Endodermal cell (in vitro differentiated cells): ENCODE measurements around the gene CHRNA3. TPM values are rescaled to one million over a fixed set of nuclear protein-coding genes. Genes with fewer than 3 reads are reported as not detected.
A peak's percentile ranks its signal among the peaks of the same experiment; 100 is the strongest.
"Not testable (repeated sequence)": the region's sequence is repeated elsewhere in the genome, so short reads cannot be mapped to it uniquely, and the experiment has no call there.

Experiments used
- DNase-seq: peaks from one replicate; pipeline ENCODE4 v3.0.0-alpha.2; 2017
- H3K27ac ChIP-seq: 2 replicates; pipeline ENCODE4 v1.5.1; 2013; ENCODE audit warnings: mild to moderate bottlenecking, low read depth, low read length, moderate library complexity
- H3K27me3 ChIP-seq: 2 replicates; pipeline ENCODE4 v1.6.1; 2013; ENCODE audit warnings: mild to moderate bottlenecking, low read length, moderate library complexity; ENCODE audit not compliant: insufficient read depth, control insufficient read depth, poor library complexity, severe bottlenecking
- H3K36me3 ChIP-seq: 2 replicates; pipeline ENCODE4 v1.7.0; 2013; ENCODE audit warnings: mild to moderate bottlenecking, low read length, moderate library complexity; ENCODE audit not compliant: control insufficient read depth, insufficient read depth
- H3K4me1 ChIP-seq: one replicate; pipeline ENCODE4 v1.7.0; 2013; ENCODE audit warnings: low read length; ENCODE audit not compliant: control insufficient read depth, insufficient read depth
- H3K4me3 ChIP-seq: 2 replicates; pipeline ENCODE4 v1.5.1; 2013; ENCODE audit warnings: mild to moderate bottlenecking, low read length, moderate library complexity
- H3K9ac ChIP-seq: 2 replicates; pipeline ENCODE4 v1.6.1; 2013; ENCODE audit warnings: mild to moderate bottlenecking, low read length, moderate library complexity; ENCODE audit not compliant: poor library complexity, severe bottlenecking; ENCODE audit errors: extremely low read depth
- H3K9me3 ChIP-seq: 2 replicates; pipeline ENCODE4 v1.6.1; 2013; ENCODE audit warnings: mild to moderate bottlenecking, low read length, moderate library complexity; ENCODE audit not compliant: control insufficient read depth
- H3K27ac Mint-ChIP-seq: 2 replicates; pipeline ENCODE4 v1.8.0; 2020; ENCODE audit warnings: mixed read lengths
- H3K27me3 Mint-ChIP-seq: 2 replicates; pipeline ENCODE4 v1.8.0; 2021; ENCODE audit warnings: mild to moderate bottlenecking, mixed read lengths; ENCODE audit not compliant: insufficient read depth
- H3K36me3 Mint-ChIP-seq: 2 replicates; pipeline ENCODE4 v1.8.0; 2020; ENCODE audit warnings: low read depth, mixed read lengths
- H3K4me1 Mint-ChIP-seq: 2 replicates; pipeline ENCODE4 v1.8.0; 2020; ENCODE audit warnings: mixed read lengths
- H3K4me3 Mint-ChIP-seq: 2 replicates; pipeline ENCODE4 v1.8.0; 2020; ENCODE audit warnings: mild to moderate bottlenecking, moderate library complexity, mixed read lengths
- H3K9me3 Mint-ChIP-seq: 2 replicates; pipeline ENCODE4 v1.8.0; 2020; ENCODE audit warnings: mild to moderate bottlenecking, mixed read lengths
- CTCF ChIP-seq: fragments of 200-600 bp; sonication (generic); conservative IDR thresholded peaks from 2 replicates; pipeline ENCODE4 v1.5.0; 2021; ENCODE audit warnings: antibody characterized with exemption, mild to moderate bottlenecking
- WGBS, 2 experiments: methylation state at CpG; one replicate each; pipeline versions ENCODE4 v1.1.5 to v1.1.7; 2013; ENCODE audit warnings: missing lambda C conversion rate in 2 of 2, mixed read lengths in 1 of 2; ENCODE audit not compliant: insufficient coverage in 1 of 2, insufficient read length in 1 of 2; 5-methylcytosine and 5-hydroxymethylcytosine counted together
- total RNA-seq, 2 donors: library from RNA; stranded (reverse); fragmentation: NEBNext Ultra II Directional in 1 of 2; extraction: Animal tissue kit (Norgen Biotek cat#: 25700) in 1 of 2; gene quantifications; 2 replicates in 1 of 2; 3 replicates in 1 of 2; pipeline ENCODE4 v1.2.1, GENCODE V29; 2021

Gene CHRNA3
- total RNA-seq, 2 donors from 2014 or later, result 1.6 to 3.7 TPM

- 74 to 83% methylated on average over 9 to 11 of the region's 11 CpGs for WGBS, 2 experiments
- Histone ChIP-seq H3K9me3 (no peaks in the 10 kb centered on the region), H3K4me1 (peaks cover 5% of the 10 kb centered on the region), H3K4me3 (peak overlapping the region; percentile 95), H3K27me3 (no peaks in the 10 kb centered on the region), H3K27ac (no peak overlapping the region), H3K9ac (no peak overlapping the region), H3K36me3 (no peaks in the 10 kb centered on the region)
- DNase-seq, result no peak
- no peak for TF ChIP-seq CTCF
- H3K4me1 Mint-ChIP-seq, result peaks cover 27% of the 10 kb centered on the region
- H3K9me3 Mint-ChIP-seq, result no peaks in the 10 kb centered on the region
- H3K27me3 Mint-ChIP-seq, result peaks cover 4% of the 10 kb centered on the region
- no peak overlapping the region for H3K27ac Mint-ChIP-seq
- peak overlapping the region; percentile 83 for H3K4me3 Mint-ChIP-seq
- H3K36me3 Mint-ChIP-seq, result no peaks in the 10 kb centered on the region
These were observed 56.1 kb downstream of the CHRNA3 start for GRCh38 chr15:78564743-78565096.

DNA sequence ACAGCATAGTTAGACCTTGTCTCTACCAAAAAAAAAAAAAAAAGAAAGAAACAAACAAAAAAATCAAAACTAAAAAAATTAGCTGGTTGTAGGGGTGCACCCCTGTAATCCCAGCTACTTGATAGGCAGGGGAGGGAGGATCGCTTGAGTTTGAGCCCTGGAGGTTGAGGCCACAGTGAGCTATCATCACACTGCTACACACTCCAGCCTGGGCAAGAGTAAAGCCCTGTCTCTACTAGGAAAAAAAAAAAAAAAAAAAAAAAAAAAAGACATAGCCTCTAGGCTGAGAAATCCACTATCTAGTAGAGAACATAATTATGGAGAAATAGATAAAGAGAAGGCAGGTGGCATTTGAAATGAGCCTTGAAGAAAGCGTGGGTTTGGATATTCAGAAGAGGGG is 57.7 kb downstream of the CHRNA3 start:
- Mint-ChIP-seq H3K4me1 (peaks cover 27% of the 10 kb centered on the region), H3K27ac (no peak overlapping the region), H3K4me3 (no peak overlapping the region), H3K9me3 (no peaks in the 10 kb centered on the region), H3K27me3 (peaks cover 4% of the 10 kb centered on the region), H3K36me3 (no peaks in the 10 kb centered on the region)
- H3K36me3 ChIP-seq, result no peaks in the 10 kb centered on the region
- peaks cover 5% of the 10 kb centered on the region for H3K4me1 ChIP-seq
- no peak overlapping the region for H3K27ac ChIP-seq
- H3K9ac ChIP-seq, result no peak overlapping the region
- no peaks in the 10 kb centered on the region for H3K27me3 ChIP-seq
- no peak for TF ChIP-seq CTCF
- no peak for DNase-seq
- WGBS, 2 experiments, result 88 to 90% methylated on average over 1 to 2 of the region's 2 CpGs
- no peak overlapping the region for H3K4me3 ChIP-seq
- H3K9me3 ChIP-seq, result no peaks in the 10 kb centered on the region

DNA sequence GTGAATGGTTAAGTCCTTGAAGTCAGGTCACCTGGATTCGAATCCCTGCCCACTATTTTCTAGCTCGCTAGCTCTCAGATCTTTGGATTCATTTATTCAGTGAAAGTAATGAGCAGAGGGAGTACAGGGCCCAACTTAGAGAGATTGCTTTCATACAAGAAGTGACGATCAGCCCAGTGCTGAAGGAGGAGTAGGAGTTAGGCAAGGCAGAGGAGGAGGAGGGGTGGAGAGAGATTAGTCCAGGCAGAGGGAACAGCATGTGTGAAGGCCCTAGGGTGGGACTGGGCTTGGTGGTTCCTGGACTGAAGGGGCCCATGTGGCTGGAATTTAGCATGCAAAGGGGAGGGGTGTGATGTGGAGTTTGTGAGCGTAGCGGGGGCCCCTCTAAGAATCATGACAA is 59.3 kb downstream of the CHRNA3 start:
- Histone ChIP-seq H3K9me3 (no peaks in the 10 kb centered on the region), H3K27me3 (no peaks in the 10 kb centered on the region), H3K36me3 (no peaks in the 10 kb centered on the region), H3K9ac (no peak overlapping the region), H3K4me1 (peaks cover 5% of the 10 kb centered on the region), H3K27ac (no peak overlapping the region), H3K4me3 (no peak overlapping the region)
- Mint-ChIP-seq H3K4me3 (no peak overlapping the region), H3K27me3 (peaks cover 4% of the 10 kb centered on the region), H3K9me3 (peaks cover 2% of the 10 kb centered on the region), H3K36me3 (no peaks in the 10 kb centered on the region), H3K27ac (no peak overlapping the region), H3K4me1 (peaks cover 21% of the 10 kb centered on the region)
- 92 to 93% methylated on average over 5 of the region's 5 CpGs for WGBS, 2 experiments
- no peak for TF ChIP-seq CTCF
- DNase-seq, result no peak

- H3K36me3 Mint-ChIP-seq, H3K9me3 ChIP-seq, H3K27ac Mint-ChIP-seq, H3K9me3 Mint-ChIP-seq, DNase-seq, H3K4me3 Mint-ChIP-seq, H3K27me3 Mint-ChIP-seq, H3K4me1 ChIP-seq, H3K4me3 ChIP-seq, H3K9ac ChIP-seq, H3K27ac ChIP-seq, H3K27me3 ChIP-seq, H3K36me3 ChIP-seq: not testable (repeated sequence)
- 92% methylated on average over 5 to 10 of the region's 10 CpGs for WGBS, 2 experiments
- H3K4me1 Mint-ChIP-seq, result peaks cover 17% of the 10 kb centered on the region
These were observed 60.6 kb downstream of the CHRNA3 start for GRCh38 chr15:78560201-78560600.
